Cardiac muscle cell (in vitro differentiated cells and primary cell): Measurements from ENCODE around the gene SMIM22. TPM values are rescaled to one million over a fixed set of nuclear protein-coding genes. Genes with fewer than 3 reads are reported as not detected.
A peak's percentile ranks its signal among the peaks of the same experiment; 100 is the strongest.

ENCODE experiments used
- DNase-seq, 2 donors: peaks; one replicate each; pipeline versions ENCODE4 v3.0.0 to v3.0.0-alpha.2; 2010 to 2017; ENCODE audit warnings: low read depth in 1 of 2, low spot score in 1 of 2
- H3K27ac ChIP-seq: fragments of 200-600 bp; sonication (generic); 2 replicates; pipeline ENCODE4 v1.5.1; 2016
- H3K27me3 ChIP-seq: fragments of 200-600 bp; sonication (generic); 2 replicates; pipeline ENCODE4 v1.6.0; 2016; ENCODE audit warnings: control low read depth
- H3K36me3 ChIP-seq: fragments of 200-600 bp; sonication (generic); 2 replicates; pipeline ENCODE4 v1.5.1; 2016; ENCODE audit warnings: control low read depth
- H3K4me1 ChIP-seq: fragments of 200-600 bp; sonication (generic); 2 replicates; pipeline ENCODE4 v1.8.1; 2017; ENCODE audit warnings: low read depth, mild to moderate bottlenecking, mixed run types
- H3K4me3 ChIP-seq: fragments of 200-600 bp; sonication (generic); 2 replicates; pipeline ENCODE4 v1.5.1; 2016; ENCODE audit warnings: mild to moderate bottlenecking
- H3K9me3 ChIP-seq: fragments of 200-600 bp; sonication (generic); 2 replicates; pipeline ENCODE4 v1.5.1; 2017; ENCODE audit warnings: low read depth, mild to moderate bottlenecking, control low read depth
- polyA plus RNA-seq: library from polyadenylated mRNA; unstranded; fragments of >200 nt; fragmentation: Nextera tagmentation; extraction: Ambion mirVana; gene quantifications from 2 replicates; pipeline ENCODE4 v1.2.1, GENCODE V29; 2016
- total RNA-seq: library from RNA; depleted of rRNA; stranded (reverse); fragments of >200 nt; gene quantifications from 2 replicates; pipeline ENCODE4 v1.2.3, GENCODE V29; 2016
- TF ChIP-seq, protein P1 (sequence below): IDR thresholded peaks from 2 replicates; pipeline ENCODE4 v1.5.1; 2012; ENCODE audit warnings: low read depth, mild to moderate bottlenecking, low read length

SMIM22 gene
- total and polyA plus RNA-seq, 2 experiments from 2014 or later: 5.3 TPM; not detected in 1

DNA sequence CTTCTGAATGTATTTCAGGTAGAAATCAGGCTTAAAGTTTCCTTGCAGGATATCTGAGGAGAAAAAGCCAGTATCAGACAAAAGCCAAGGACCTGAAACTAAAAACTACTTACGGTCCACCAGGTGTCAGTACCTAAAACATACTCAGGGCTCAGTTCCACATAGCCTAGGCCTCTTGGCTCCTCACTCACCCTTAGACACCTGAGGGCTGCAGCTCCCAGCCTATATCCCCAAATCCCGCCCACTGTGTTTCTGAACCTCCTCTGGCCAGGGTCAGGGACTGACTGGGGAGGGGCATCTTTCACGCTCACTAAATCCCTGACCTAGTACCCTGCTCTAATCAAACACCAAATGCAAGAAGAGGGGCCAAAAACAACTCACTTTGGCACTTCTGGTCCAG, 16.1 kb downstream of the SMIM22 start:
- H3K36me3 ChIP-seq: peaks cover 52% of the 10 kb centered on the region
- DNase-seq: no peak
- H3K4me3 ChIP-seq: no peak overlapping the region

DNA sequence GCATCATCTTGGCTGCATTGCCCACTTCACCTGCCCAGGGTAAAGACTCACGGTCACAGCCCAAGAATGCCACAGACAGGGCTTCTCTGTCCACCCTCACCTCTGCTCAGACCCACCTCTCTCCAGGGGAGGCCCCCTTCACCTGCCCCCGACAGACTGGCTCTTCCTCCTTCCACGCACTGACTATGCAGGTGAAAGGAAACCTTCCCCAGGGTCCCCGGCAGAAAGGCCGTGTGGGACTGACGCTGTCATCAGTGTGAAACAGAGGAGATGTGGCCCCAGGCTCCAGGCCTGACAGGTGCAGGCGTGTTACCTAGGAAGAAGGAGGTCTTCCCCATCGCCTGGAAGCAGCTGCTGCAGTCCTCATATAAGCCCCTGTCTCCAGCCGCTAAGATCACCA, 16.6 kb downstream of the SMIM22 start:
- Histone ChIP-seq H3K27ac (no peak overlapping the region), H3K36me3 (peaks cover 55% of the 10 kb centered on the region), H3K4me1 (no peaks in the 10 kb centered on the region), H3K27me3 (no peaks in the 10 kb centered on the region), H3K9me3 (no peaks in the 10 kb centered on the region), H3K4me3 (no peak overlapping the region)
- TF ChIP-seq, protein P1, sequence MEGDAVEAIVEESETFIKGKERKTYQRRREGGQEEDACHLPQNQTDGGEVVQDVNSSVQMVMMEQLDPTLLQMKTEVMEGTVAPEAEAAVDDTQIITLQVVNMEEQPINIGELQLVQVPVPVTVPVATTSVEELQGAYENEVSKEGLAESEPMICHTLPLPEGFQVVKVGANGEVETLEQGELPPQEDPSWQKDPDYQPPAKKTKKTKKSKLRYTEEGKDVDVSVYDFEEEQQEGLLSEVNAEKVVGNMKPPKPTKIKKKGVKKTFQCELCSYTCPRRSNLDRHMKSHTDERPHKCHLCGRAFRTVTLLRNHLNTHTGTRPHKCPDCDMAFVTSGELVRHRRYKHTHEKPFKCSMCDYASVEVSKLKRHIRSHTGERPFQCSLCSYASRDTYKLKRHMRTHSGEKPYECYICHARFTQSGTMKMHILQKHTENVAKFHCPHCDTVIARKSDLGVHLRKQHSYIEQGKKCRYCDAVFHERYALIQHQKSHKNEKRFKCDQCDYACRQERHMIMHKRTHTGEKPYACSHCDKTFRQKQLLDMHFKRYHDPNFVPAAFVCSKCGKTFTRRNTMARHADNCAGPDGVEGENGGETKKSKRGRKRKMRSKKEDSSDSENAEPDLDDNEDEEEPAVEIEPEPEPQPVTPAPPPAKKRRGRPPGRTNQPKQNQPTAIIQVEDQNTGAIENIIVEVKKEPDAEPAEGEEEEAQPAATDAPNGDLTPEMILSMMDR: no peak
- no peak for DNase-seq

More for the DNA sequence above, 16.1 kb downstream of the SMIM22 start:
- no peaks in the 10 kb centered on the region for H3K9me3 ChIP-seq
- H3K4me1 ChIP-seq: no peaks in the 10 kb centered on the region
- no peak overlapping the region for H3K27ac ChIP-seq
- no peaks in the 10 kb centered on the region for H3K27me3 ChIP-seq
- TF ChIP-seq, protein P1: no peak

GRCh38 chr16:4813251-4814003, 18.3 kb downstream of the SMIM22 start:
- Histone ChIP-seq H3K4me1 (no peaks in the 10 kb centered on the region), H3K27me3 (no peaks in the 10 kb centered on the region), H3K4me3 (no peak overlapping the region), H3K9me3 (no peaks in the 10 kb centered on the region), H3K27ac (no peak overlapping the region), H3K36me3 (peaks cover 47% of the 10 kb centered on the region)
- DNase-seq: no peak
- TF ChIP-seq, protein P1: no peak

GRCh38 chr16:4814046-4814445, 18.9 kb downstream of the SMIM22 start:
- peaks cover 47% of the 10 kb centered on the region for H3K36me3 ChIP-seq
- H3K4me1 ChIP-seq: no peaks in the 10 kb centered on the region
- H3K27me3 ChIP-seq: no peaks in the 10 kb centered on the region
- TF ChIP-seq, protein P1: no peak
- H3K9me3 ChIP-seq: no peaks in the 10 kb centered on the region
- H3K27ac ChIP-seq: no peak overlapping the region
- no peak overlapping the region for H3K4me3 ChIP-seq
- no peak for DNase-seq

GRCh38 chr16:4814542-4815173, 19.5 kb downstream of the SMIM22 start:
- no peaks in the 10 kb centered on the region for H3K27me3 ChIP-seq
- TF ChIP-seq, protein P1: peak; percentile 2
- H3K36me3 ChIP-seq: peaks cover 50% of the 10 kb centered on the region
- H3K9me3 ChIP-seq: no peaks in the 10 kb centered on the region
- no peak overlapping the region for H3K4me3 ChIP-seq
- H3K4me1 ChIP-seq: no peaks in the 10 kb centered on the region
- H3K27ac ChIP-seq: no peak overlapping the region
- no peak for DNase-seq
